GM18517 (cell line): ENCODE measurements around the gene C1orf159.
"Not testable (repeated sequence)": the region's sequence is repeated elsewhere in the genome, so short reads cannot be mapped to it uniquely, and the experiment has no call there.

Experiments used
- ATAC-seq: cut with Tn5 transposase; IDR thresholded peaks from one replicate; pipeline ENCODE4 v1.9.1; 2021; ENCODE audit warnings: mild to moderate bottlenecking, moderate library complexity; ENCODE audit not compliant: unreplicated experiment

The C1orf159 gene

GRCh38 chr1:1150100-1150499 is 34.2 kb upstream of the C1orf159 start:
- no peak for ATAC-seq

GRCh38 chr1:1149416-1149815 is 33.5 kb upstream of the C1orf159 start:
- no peak for ATAC-seq

GRCh38 chr1:1148569-1148968 is 32.7 kb upstream of the C1orf159 start:
- ATAC-seq, result no peak

GRCh38 chr1:1148061-1148460 is 32.2 kb upstream of the C1orf159 start:
- ATAC-seq, result no peak

GRCh38 chr1:1146596-1146995 is 30.7 kb upstream of the C1orf159 start:
- no peak for ATAC-seq

- ATAC-seq, result no peak
These were observed 30.1 kb upstream of the C1orf159 start for GRCh38 chr1:1146026-1146425.

GRCh38 chr1:1145547-1145914 is 29.6 kb upstream of the C1orf159 start:
- no peak for ATAC-seq

- ATAC-seq, result no peak
These were observed 29.1 kb upstream of the C1orf159 start for GRCh38 chr1:1144843-1145546.

GRCh38 chr1:1144122-1144842 is 28.4 kb upstream of the C1orf159 start:
- ATAC-seq, result no peak

- no peak for ATAC-seq
These were observed 27.7 kb upstream of the C1orf159 start for GRCh38 chr1:1143636-1144035.

GRCh38 chr1:1142844-1143243 is 27.0 kb upstream of the C1orf159 start:
- ATAC-seq, result no peak

- not testable (repeated sequence) for ATAC-seq
These were observed 26.5 kb upstream of the C1orf159 start for GRCh38 chr1:1142352-1142751.

- no peak for ATAC-seq
These were observed 26.0 kb upstream of the C1orf159 start for GRCh38 chr1:1141911-1142250.

- no peak for ATAC-seq
These were observed 25.5 kb upstream of the C1orf159 start for GRCh38 chr1:1141244-1141910.

- ATAC-seq, result no peak
These were observed 24.8 kb upstream of the C1orf159 start for GRCh38 chr1:1140673-1141072.

GRCh38 chr1:1137256-1138045 is 21.6 kb upstream of the C1orf159 start:
- ATAC-seq, result no peak

GRCh38 chr1:1136547-1137230 is 20.8 kb upstream of the C1orf159 start:
- ATAC-seq, result no peak

GRCh38 chr1:1135339-1136136 is 19.6 kb upstream of the C1orf159 start:
- ATAC-seq, result no peak

GRCh38 chr1:1134300-1134970 is 18.5 kb upstream of the C1orf159 start:
- no peak for ATAC-seq
